ENCODE data around the gene HDAC4.
A peak's percentile ranks its signal among the peaks of the same experiment; 100 is the strongest.

The HDAC4 gene

DNA sequence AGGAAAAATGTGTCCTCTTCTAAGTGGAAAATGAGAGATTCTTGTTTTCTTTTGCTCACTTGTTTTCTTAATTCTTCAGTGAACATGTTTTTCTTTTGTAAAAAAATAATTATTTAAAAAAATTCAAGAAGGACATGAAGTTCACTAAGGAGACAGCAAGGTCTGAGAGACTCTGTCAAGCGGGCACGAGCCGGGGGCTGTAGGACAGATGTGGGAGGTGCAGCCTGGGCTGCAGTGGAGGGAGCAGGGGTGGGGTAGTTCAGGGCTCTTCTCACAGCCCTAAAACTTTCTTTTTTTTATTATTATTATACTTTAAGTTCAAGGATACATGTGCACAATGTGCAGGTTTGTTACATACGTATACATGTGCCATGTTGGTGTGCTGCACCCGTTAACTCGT, 4.3 kb upstream of the HDAC4 start:
- no peak for DNase-seq (ENCODE audit: low spot score)
- TF ChIP-seq, protein P1, sequence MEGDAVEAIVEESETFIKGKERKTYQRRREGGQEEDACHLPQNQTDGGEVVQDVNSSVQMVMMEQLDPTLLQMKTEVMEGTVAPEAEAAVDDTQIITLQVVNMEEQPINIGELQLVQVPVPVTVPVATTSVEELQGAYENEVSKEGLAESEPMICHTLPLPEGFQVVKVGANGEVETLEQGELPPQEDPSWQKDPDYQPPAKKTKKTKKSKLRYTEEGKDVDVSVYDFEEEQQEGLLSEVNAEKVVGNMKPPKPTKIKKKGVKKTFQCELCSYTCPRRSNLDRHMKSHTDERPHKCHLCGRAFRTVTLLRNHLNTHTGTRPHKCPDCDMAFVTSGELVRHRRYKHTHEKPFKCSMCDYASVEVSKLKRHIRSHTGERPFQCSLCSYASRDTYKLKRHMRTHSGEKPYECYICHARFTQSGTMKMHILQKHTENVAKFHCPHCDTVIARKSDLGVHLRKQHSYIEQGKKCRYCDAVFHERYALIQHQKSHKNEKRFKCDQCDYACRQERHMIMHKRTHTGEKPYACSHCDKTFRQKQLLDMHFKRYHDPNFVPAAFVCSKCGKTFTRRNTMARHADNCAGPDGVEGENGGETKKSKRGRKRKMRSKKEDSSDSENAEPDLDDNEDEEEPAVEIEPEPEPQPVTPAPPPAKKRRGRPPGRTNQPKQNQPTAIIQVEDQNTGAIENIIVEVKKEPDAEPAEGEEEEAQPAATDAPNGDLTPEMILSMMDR (IDR thresholded peaks at IDR 0.05; ENCODE audit: extremely low read depth, insufficient read depth, missing control alignments) = no peak
- in situ Hi-C loops (cut with MboI; ENCODE audit: low pct_unique_long_range_greater_than_20kb, low sequenced_read_pairs, unreplicated experiment) = no loop called here

DNA sequence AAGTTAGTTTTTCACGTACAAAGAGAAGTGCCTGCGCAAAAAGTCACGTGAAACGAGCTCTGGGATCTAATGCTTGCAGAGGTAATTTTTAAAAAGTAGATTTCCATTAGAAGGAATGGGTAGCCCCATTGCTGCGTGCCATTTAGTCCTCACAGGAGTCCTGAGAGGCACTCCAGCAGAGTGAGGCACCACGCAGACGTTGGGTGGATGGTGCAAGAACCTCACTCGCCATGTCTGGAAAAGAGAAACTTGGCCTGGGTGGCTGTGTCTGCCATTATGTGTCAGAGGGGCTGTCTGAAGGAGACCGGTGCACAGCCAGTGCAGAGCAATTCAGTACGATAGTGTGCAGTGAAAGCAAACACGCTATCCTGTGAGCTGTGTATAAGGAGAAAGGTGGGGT, 1.8 kb upstream of the HDAC4 start:
- DNase-seq (ENCODE audit: low spot score) = no peak
- TF ChIP-seq, protein P1 (IDR thresholded peaks at IDR 0.05; ENCODE audit: extremely low read depth, insufficient read depth, missing control alignments) = no peak
- in situ Hi-C loops (cut with MboI; ENCODE audit: low pct_unique_long_range_greater_than_20kb, low sequenced_read_pairs, unreplicated experiment) = no loop called here

DNA sequence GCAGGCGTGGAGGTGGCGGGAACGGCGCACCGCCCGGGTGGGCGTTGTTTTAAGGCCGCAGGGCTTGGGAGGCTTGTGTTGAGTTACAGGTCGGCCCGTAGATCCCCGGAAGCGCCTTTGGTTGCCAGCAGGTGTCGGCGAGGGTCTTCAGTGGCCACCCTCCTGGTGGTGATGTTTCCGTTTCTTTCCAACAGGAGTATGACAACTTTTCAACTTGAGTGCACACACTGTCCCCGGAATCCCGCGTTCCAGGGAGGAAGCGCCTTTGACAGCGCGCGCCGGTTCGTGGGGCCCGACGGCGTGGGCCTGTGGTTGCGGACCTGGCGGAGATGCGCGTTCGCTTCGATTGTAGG, 1.0 kb upstream of the HDAC4 start:
- TF ChIP-seq, protein P1 (IDR thresholded peaks at IDR 0.05; ENCODE audit: extremely low read depth, insufficient read depth, missing control alignments) = no peak
- in situ Hi-C loops (cut with MboI; ENCODE audit: low pct_unique_long_range_greater_than_20kb, low sequenced_read_pairs, unreplicated experiment) = no loop called here
- DNase-seq (ENCODE audit: low spot score) = no peak

- in situ Hi-C loops (cut with MboI; ENCODE audit: low pct_unique_long_range_greater_than_20kb, low sequenced_read_pairs, unreplicated experiment) = no loop called here
- TF ChIP-seq, protein P1 (IDR thresholded peaks at IDR 0.05; ENCODE audit: extremely low read depth, insufficient read depth, missing control alignments) = no peak
- DNase-seq (ENCODE audit: low spot score) = peak; percentile 99
Observed at GRCh38 chr2:239401067-239401880, 454 bp upstream of the HDAC4 start.

DNA sequence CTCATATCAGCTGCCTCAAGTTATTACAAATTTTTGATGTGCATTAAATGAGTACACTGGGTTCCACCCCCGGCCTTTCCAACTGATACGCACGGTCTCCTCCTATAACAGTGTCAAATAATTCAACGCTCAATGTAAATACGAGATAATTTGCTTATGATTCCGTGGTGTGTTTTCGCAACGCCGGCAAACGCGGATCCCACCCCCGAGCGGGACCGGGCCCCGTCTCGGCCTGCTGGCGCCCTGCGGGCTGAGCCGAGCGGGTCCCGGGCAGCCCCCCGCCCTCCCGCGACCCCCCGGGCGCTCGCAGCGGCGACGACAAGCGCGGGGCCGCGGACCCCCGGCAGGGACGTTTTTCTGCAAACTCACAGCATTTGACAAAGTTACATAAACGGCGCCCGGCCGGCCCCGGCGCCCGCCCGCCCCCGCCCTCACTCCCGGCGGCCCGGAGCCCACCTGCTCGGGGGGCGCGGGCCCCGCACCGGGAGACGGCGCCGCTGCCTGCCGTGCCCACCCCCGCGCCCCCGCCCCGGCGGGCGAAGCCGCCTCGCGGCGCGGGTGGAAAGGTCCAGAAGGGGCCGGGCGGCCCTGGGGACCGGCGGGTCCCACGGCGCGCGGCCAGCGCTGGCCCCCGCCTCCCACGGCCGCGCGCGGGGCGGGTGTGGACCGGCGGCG, 762 bp downstream of the HDAC4 start:
- TF ChIP-seq, protein P1 (IDR thresholded peaks at IDR 0.05; ENCODE audit: extremely low read depth, insufficient read depth, missing control alignments) = no peak
- DNase-seq (ENCODE audit: low spot score) = no peak
- in situ Hi-C loops (cut with MboI; ENCODE audit: low pct_unique_long_range_greater_than_20kb, low sequenced_read_pairs, unreplicated experiment) = no loop called here

DNA sequence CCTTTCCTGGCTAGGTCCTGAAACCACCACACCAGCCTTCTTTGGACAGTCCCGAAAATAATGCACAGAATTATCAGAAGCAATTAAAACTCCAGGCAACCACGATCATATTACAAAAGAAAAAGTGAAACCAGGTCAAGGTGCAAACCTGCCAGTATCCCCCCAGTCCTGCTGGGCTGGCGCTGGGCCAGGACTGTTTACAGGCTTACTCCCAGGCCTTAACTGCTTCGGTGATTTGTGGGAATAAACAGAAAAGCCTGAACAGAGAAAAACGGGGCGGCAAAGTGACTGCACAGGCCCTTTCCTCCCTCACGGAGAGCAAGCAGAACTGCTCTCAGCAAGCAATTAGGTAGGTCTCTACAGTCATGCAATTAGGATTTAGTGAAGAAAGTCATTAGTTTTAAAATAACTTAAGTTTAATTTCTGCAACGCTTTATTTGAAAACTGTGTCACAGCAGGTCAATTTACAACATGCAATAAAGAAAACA, 1.3 kb downstream of the HDAC4 start:
- in situ Hi-C loops (cut with MboI; ENCODE audit: low pct_unique_long_range_greater_than_20kb, low sequenced_read_pairs, unreplicated experiment) = no loop called here
- DNase-seq (ENCODE audit: low spot score) = no peak
- TF ChIP-seq, protein P1 (IDR thresholded peaks at IDR 0.05; ENCODE audit: extremely low read depth, insufficient read depth, missing control alignments) = no peak

Data from GM13977 (cell line).